GM15510 (cell line): ENCODE measurements around the gene TIPRL.

Experiments used
- POLR2A ChIP-seq: IDR thresholded peaks from 3 replicates; pipeline ENCODE4 v1.6.1; 2011; ENCODE audit warnings: borderline replicate concordance; ENCODE audit not compliant: insufficient read length; ENCODE audit errors: extremely low read depth

Gene TIPRL

GRCh38 chr1:168178638-168179437 lies at the start of gene TIPRL:
TSS of gene TIPRL (plus strand) at chr1:168178962. CDS start at chr1:168179078, 116 bp downstream.
- TF ChIP-seq POLR2A, result peak; percentile 87

DNA sequence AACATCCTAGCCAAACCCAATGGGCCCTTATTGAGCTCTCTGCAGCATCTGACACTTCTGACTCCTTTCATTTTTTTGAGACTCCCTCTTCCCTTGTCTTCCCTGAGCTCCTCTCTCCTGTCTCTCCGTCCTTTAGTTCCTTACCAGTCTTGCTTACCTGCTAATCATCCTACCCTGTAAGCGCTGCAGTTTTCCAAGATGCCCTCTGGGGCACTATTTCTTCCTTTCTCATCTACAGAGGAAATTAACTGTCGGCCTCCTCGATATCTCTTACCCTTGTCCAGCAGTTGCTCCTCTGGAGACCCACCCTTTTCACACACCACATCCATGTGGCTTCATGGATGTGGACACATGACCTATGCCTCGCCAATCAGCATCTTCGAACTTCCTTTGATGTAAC lies 48.8 kb upstream of the TIPRL start:
- TF ChIP-seq POLR2A, result no peak

DNA sequence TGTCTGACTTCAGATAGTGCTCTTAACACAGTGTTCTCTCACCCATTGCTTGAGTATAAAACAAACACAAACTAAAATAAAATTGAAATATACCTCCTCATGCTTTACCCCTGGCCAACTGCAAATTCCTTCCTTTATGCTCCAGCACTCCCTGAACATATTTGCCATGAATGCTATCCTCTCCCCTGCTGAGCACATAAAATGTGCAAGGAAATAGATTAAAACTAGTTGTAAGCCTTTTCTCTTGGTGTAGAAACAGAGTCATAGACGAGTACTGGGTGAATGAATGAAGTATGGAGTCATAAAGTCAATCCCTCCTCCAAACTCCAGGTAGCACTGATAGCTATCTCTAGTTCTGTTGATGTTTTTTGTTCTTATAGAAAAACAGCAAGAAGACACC lies 44.6 kb upstream of the TIPRL start:
- no peak for TF ChIP-seq POLR2A

DNA sequence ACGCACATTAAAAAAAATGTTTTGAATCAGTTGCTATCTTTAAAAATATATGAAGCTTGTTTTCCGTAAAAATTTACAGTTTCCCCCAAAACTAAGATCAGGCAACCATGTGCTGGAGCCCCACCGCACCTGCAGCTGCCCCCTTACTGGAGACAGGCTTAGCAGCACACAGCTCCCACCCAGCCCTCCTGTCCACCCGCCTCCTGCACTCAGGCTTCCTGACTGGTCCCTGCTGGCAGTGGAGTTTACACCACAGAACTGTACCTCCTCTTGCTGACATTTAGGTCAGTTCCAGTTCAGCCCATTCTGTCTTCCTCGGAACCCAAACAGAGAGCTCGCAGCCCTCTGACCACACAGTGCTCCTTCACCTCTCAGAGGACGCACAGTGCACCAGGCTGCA lies 44.1 kb upstream of the TIPRL start:
- no peak for TF ChIP-seq POLR2A

DNA sequence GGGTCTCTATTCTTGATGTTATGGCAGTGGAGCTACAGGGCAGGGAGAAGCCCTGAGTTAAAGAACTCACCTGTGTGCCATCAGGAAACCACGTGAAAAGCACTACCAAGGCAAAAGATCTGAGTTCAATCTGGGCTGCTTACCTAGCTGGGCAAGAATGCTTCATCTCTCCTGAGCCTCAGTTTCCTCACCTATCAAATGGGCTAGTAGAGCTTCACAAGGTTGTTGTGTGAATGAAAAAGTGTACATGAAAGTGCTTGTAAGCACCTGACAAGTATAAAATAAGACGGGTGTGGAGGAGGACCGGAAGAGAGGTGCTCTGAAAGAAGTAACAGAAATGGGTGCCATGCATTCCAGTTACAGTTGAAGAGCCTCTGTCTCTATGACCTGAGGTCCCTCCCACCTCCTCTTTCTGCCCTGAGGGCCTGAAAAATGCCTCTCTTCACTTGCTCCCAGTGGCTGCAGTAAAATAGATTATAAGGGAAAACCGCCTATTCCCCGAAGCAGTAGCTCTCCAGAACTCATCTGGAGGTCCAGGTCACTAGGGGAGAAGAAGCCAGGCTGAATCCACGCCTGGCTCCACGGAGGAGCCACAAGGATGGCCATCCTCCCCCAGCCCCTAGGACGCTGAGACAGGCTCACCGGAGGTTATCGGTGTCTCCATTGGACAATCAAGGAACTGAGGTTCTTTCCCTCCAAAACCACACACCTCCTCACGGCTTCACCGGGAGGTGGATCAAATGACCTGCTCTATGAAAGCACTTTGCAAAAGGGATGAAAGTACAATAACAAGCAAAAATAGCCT lies 43.4 kb upstream of the TIPRL start:
- TF ChIP-seq POLR2A, result no peak

- TF ChIP-seq POLR2A, result no peak
These were observed 42.6 kb upstream of the TIPRL start for GRCh38 chr1:168135921-168136708.

DNA sequence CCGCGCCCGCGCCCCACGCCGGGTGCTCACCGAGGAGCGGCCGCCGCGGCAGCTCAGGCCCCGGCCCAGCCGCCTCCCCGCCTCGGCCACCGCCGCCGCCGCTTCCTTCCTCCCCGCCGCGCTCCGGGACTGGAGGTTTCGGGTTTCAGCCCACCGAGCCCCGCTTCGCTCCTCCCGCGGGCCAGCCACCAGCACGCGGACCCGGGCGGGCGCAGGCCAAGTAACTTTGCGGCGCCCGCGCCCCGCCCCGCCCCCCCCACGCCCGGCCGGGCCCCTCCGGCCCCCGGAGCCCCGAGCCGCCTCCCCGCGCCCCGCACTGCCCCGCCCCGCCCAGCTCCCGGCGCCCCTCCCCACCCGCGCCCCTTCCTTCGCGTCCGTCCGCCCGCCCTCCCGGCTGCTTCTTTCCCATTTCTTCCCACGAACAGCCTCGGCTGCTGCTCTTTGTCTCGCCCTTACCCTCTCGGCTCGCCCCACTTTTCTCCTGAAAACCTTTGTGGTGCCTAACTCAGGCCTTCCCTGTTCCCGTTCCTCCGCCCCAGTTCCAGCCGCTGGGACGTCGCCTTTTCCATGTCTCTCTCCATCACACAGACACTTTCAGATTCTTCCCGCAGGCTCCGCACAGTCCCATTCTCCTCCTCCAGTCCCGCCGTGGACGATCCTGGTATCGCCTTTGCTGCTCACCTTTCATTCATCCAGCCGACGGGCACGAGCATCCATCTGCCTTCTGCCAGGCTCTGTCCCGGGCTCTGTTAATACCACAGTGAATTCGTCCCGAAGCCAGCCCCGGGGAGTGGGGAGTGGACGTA lies 41.9 kb upstream of the TIPRL start, which contains the start of gene GPR161:
GPR161 (minus strand) TSS at position 222 of the 806 bp plus-strand sequence. CDS start 32,080 bp downstream, outside the sequence.
- TF ChIP-seq POLR2A, result no peak

GRCh38 chr1:168137515-168137821 lies 41.3 kb upstream of the TIPRL start:
- TF ChIP-seq POLR2A, result no peak

GRCh38 chr1:168138134-168138533 lies 40.6 kb upstream of the TIPRL start:
- TF ChIP-seq POLR2A, result no peak

- TF ChIP-seq POLR2A, result no peak
These were observed 39.7 kb upstream of the TIPRL start for GRCh38 chr1:168139070-168139469.

DNA sequence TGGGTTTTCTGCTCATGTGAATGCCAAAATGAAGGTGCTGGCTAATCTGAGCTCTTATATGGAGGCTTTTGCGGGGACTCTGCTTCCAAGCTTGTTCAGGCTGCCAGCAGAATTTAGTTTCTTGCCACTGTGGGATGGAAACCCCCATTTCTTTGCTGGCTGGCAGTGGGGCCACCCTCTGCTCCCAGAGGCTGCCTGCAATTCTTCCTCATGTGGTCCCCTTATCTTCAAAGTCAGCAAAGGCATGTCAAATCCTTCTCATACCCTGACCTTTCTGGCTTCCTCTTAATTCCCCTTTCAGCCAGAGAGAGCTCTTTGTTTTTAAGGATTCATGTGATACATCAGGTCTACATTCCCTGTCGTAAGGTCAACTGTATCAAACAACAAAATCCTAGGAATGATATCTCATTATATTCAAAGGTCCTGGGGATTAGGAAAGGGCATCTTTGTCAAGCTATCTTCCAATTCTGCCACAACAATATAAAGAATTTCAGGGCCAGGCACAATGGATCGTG lies 36.8 kb upstream of the TIPRL start:
- no peak for TF ChIP-seq POLR2A

- TF ChIP-seq POLR2A, result no peak
These were observed 33.3 kb upstream of the TIPRL start for GRCh38 chr1:168145184-168146159.

DNA sequence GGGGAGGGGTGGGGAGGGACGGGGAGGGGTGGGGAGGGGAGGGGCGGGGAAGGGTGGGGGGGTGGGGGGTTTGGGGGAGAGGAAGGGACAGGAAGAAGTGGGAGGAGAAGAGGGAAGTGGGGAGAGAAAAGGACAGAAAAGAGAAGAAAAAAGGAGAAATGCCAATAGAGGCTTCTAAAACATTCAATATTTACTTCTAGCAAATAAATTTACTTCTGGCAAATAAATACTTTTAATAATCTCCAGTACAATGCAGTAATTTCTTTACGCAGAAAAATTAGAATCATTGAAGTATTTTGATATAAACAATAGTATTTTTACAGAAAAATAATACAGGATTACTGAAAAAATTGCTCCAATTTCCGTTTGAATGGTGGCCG lies 32.6 kb upstream of the TIPRL start:
- TF ChIP-seq POLR2A, result no peak
